ENCODE measurements around the gene C11orf65. TPM values are rescaled to one million over a fixed set of nuclear protein-coding genes. Genes with fewer than 3 reads are reported as not detected.
"Not testable (repeated sequence)": the region's sequence is repeated elsewhere in the genome, so short reads cannot be mapped to it uniquely, and the experiment has no call there.

The C11orf65 gene
- total RNA-seq, 1 donor from 2014 or later: 0.30 TPM

- Mint-ChIP-seq H3K4me3 (peak overlapping the region; percentile 89), H3K36me3 (ENCODE audit: low read depth) (peaks cover 6% of the 10 kb centered on the region), H3K27me3 (no peaks in the 10 kb centered on the region), H3K9me3 (no peaks in the 10 kb centered on the region), H3K4me1 (peaks cover 23% of the 10 kb centered on the region), H3K27ac (peak overlapping the region; percentile 97)
- no peak for DNase-seq
- intact Hi-C loops (cut with micrococcal nuclease): loop anchor here (1.0 to 5.0 kb wide), 6 partner anchors 29 to 375 kb away; partner anchors contain the start of genes ACAT1, ATM, C11orf65 and DDX10
These were observed 29.4 kb upstream of the C11orf65 start for GRCh38 chr11:108496643-108497256.

GRCh38 chr11:108495326-108495725 is 28.0 kb upstream of the C11orf65 start:
- DNase-seq: no peak
- no peaks in the 10 kb centered on the region for H3K9me3 Mint-ChIP-seq
- no peak overlapping the region for H3K27ac Mint-ChIP-seq
- no peaks in the 10 kb centered on the region for H3K27me3 Mint-ChIP-seq
- H3K36me3 Mint-ChIP-seq (ENCODE audit: low read depth): peaks cover 7% of the 10 kb centered on the region
- H3K4me3 Mint-ChIP-seq: no peak overlapping the region
- intact Hi-C loops (cut with micrococcal nuclease): loop anchor here (5.0 kb wide), 1 partner anchor 258 kb away; no protein-coding TSS in a partner anchor
- peaks cover 24% of the 10 kb centered on the region for H3K4me1 Mint-ChIP-seq

- no peak for DNase-seq
- H3K27ac Mint-ChIP-seq: no peak overlapping the region
- peaks cover 20% of the 10 kb centered on the region for H3K4me1 Mint-ChIP-seq
- no peaks in the 10 kb centered on the region for H3K27me3 Mint-ChIP-seq
- H3K36me3 Mint-ChIP-seq (ENCODE audit: low read depth): peaks cover 11% of the 10 kb centered on the region
- H3K9me3 Mint-ChIP-seq: no peaks in the 10 kb centered on the region
- H3K4me3 Mint-ChIP-seq: no peak overlapping the region
- intact Hi-C loops (cut with micrococcal nuclease): no loop called here
These were observed 26.9 kb upstream of the C11orf65 start for GRCh38 chr11:108494182-108494581.

- Mint-ChIP-seq H3K27ac (no peak overlapping the region), H3K4me3 (no peak overlapping the region), H3K4me1 (peaks cover 11% of the 10 kb centered on the region), H3K27me3 (no peaks in the 10 kb centered on the region), H3K36me3 (ENCODE audit: low read depth) (peaks cover 23% of the 10 kb centered on the region), H3K9me3 (no peaks in the 10 kb centered on the region)
- intact Hi-C loops (cut with micrococcal nuclease): no loop called here
- DNase-seq: no peak
These were observed 24.6 kb upstream of the C11orf65 start for GRCh38 chr11:108491936-108492335.

GRCh38 chr11:108486828-108487227 is 19.5 kb upstream of the C11orf65 start:
- Mint-ChIP-seq H3K9me3 (no peaks in the 10 kb centered on the region), H3K4me3 (no peak overlapping the region), H3K36me3 (ENCODE audit: low read depth) (peaks cover 45% of the 10 kb centered on the region), H3K27me3 (no peaks in the 10 kb centered on the region), H3K27ac (no peak overlapping the region), H3K4me1 (peaks cover 5% of the 10 kb centered on the region)
- DNase-seq: no peak
- intact Hi-C loops (cut with micrococcal nuclease): no loop called here

- Mint-ChIP-seq H3K27me3 (no peaks in the 10 kb centered on the region), H3K9me3 (no peaks in the 10 kb centered on the region), H3K4me1 (peaks cover 4% of the 10 kb centered on the region), H3K4me3 (no peak overlapping the region), H3K36me3 (ENCODE audit: low read depth) (peaks cover 49% of the 10 kb centered on the region), H3K27ac (no peak overlapping the region)
- intact Hi-C loops (cut with micrococcal nuclease): no loop called here
- no peak for DNase-seq
These were observed 19.0 kb upstream of the C11orf65 start for GRCh38 chr11:108486331-108486730.

GRCh38 chr11:108483163-108483562 is 15.8 kb upstream of the C11orf65 start:
- intact Hi-C loops (cut with micrococcal nuclease): no loop called here

GRCh38 chr11:108474664-108475463 is 7.5 kb upstream of the C11orf65 start:
- DNase-seq: no peak
- Mint-ChIP-seq H3K9me3 (no peaks in the 10 kb centered on the region), H3K27me3 (no peaks in the 10 kb centered on the region), H3K4me3 (no peak overlapping the region), H3K36me3 (ENCODE audit: low read depth) (peaks cover 19% of the 10 kb centered on the region), H3K27ac (no peak overlapping the region), H3K4me1 (no peaks in the 10 kb centered on the region)
- intact Hi-C loops (cut with micrococcal nuclease): no loop called here

More at GRCh38 chr11:108483163-108483562, 15.8 kb upstream of the C11orf65 start:
- peaks cover 42% of the 10 kb centered on the region for H3K36me3 Mint-ChIP-seq (ENCODE audit: low read depth)
- peaks cover 4% of the 10 kb centered on the region for H3K4me1 Mint-ChIP-seq
- no peaks in the 10 kb centered on the region for H3K27me3 Mint-ChIP-seq
- H3K4me3 Mint-ChIP-seq: no peak overlapping the region
- H3K9me3 Mint-ChIP-seq: no peaks in the 10 kb centered on the region
- H3K27ac Mint-ChIP-seq: no peak overlapping the region
- no peak for DNase-seq

GRCh38 chr11:108472681-108473080 is 5.4 kb upstream of the C11orf65 start:
- DNase-seq: no peak
- no peak overlapping the region for H3K4me3 Mint-ChIP-seq
- no peaks in the 10 kb centered on the region for H3K9me3 Mint-ChIP-seq
- peaks cover 13% of the 10 kb centered on the region for H3K36me3 Mint-ChIP-seq (ENCODE audit: low read depth)
- H3K27ac Mint-ChIP-seq: no peak overlapping the region
- H3K4me1 Mint-ChIP-seq: no peaks in the 10 kb centered on the region
- intact Hi-C loops (cut with micrococcal nuclease): no loop called here
- no peaks in the 10 kb centered on the region for H3K27me3 Mint-ChIP-seq

- intact Hi-C loops (cut with micrococcal nuclease): no loop called here
- H3K9me3 Mint-ChIP-seq: no peaks in the 10 kb centered on the region
- peaks cover 1% of the 10 kb centered on the region for H3K36me3 Mint-ChIP-seq (ENCODE audit: low read depth)
- H3K27me3 Mint-ChIP-seq: no peaks in the 10 kb centered on the region
- no peak overlapping the region for H3K27ac Mint-ChIP-seq
- H3K4me3 Mint-ChIP-seq: peak overlapping the region; percentile 30
- no peak for DNase-seq
- peaks cover 13% of the 10 kb centered on the region for H3K4me1 Mint-ChIP-seq
These were observed 1.1 kb upstream of the C11orf65 start for GRCh38 chr11:108468478-108468864.

GRCh38 chr11:108466405-108466804 is 924 bp downstream of the C11orf65 start:
- DNase-seq: no peak
- Mint-ChIP-seq H3K27ac (peak overlapping the region; percentile 100), H3K4me3 (peak overlapping the region; percentile 100), H3K27me3 (no peaks in the 10 kb centered on the region), H3K4me1 (peaks cover 13% of the 10 kb centered on the region), H3K9me3 (no peaks in the 10 kb centered on the region), H3K36me3 (ENCODE audit: low read depth) (no peaks in the 10 kb centered on the region)
- intact Hi-C loops (cut with micrococcal nuclease): loop anchor here (2.0 kb wide), 1 partner anchor 346 kb away; the partner anchor contains the start of gene ACAT1

- no peaks in the 10 kb centered on the region for H3K36me3 Mint-ChIP-seq (ENCODE audit: low read depth)
- no peak for DNase-seq
- H3K27me3 Mint-ChIP-seq: no peaks in the 10 kb centered on the region
- intact Hi-C loops (cut with micrococcal nuclease): no loop called here
- H3K4me1 Mint-ChIP-seq: no peaks in the 10 kb centered on the region
- H3K4me3 Mint-ChIP-seq: no peak overlapping the region
- peaks cover 21% of the 10 kb centered on the region for H3K9me3 Mint-ChIP-seq
- H3K27ac Mint-ChIP-seq: no peak overlapping the region
These were observed 14.0 kb downstream of the C11orf65 start for GRCh38 chr11:108453207-108453835.

GRCh38 chr11:108441445-108441844 is 25.9 kb downstream of the C11orf65 start:
- peaks cover 30% of the 10 kb centered on the region for H3K9me3 Mint-ChIP-seq
- H3K4me3 Mint-ChIP-seq; DNase-seq; intact Hi-C loops (cut with micrococcal nuclease); H3K27ac Mint-ChIP-seq; H3K36me3 Mint-ChIP-seq (ENCODE audit: low read depth); H3K27me3 Mint-ChIP-seq; H3K4me1 Mint-ChIP-seq: not testable (repeated sequence)

GRCh38 chr11:108436594-108436993 is 30.7 kb downstream of the C11orf65 start:
- H3K27ac Mint-ChIP-seq: no peak overlapping the region
- no peaks in the 10 kb centered on the region for H3K27me3 Mint-ChIP-seq
- H3K36me3 Mint-ChIP-seq (ENCODE audit: low read depth): no peaks in the 10 kb centered on the region

More at GRCh38 chr11:108436594-108436993, 30.7 kb downstream of the C11orf65 start:
- H3K4me1 Mint-ChIP-seq: no peaks in the 10 kb centered on the region
- no peak overlapping the region for H3K4me3 Mint-ChIP-seq
- no peak for DNase-seq
- H3K9me3 Mint-ChIP-seq: peaks cover 7% of the 10 kb centered on the region
- intact Hi-C loops (cut with micrococcal nuclease): no loop called here

Data from activated CD4-positive, alpha-beta T cell treated with anti-CD3 and anti-CD28 coated beads, Interleukin-2, amount 10 ng/mL, durations not matched to agents 24 days and 14 days (primary cell).